Esophagus squamous epithelium (tissue), 5 donors: ENCODE measurements around the gene SPTSSA. TPM values are rescaled to one million over a fixed set of nuclear protein-coding genes. Genes with fewer than 3 reads are reported as not detected.

ENCODE experiments used
- DNase-seq: peaks from one replicate; lab custom pipeline; 2025; lab: John Stamatoyannopoulos, UW
- H3K27ac ChIP-seq, 4 donors: fragments of 200-600 bp; sonication (generic); one replicate each; pipeline ENCODE4 v1.5.1; 2016 to 2019; ENCODE audit warnings: mild to moderate bottlenecking in 1 of 4
- H3K27me3 ChIP-seq, 4 donors: fragments of 200-600 bp; sonication (generic); 1 replicate in 3 of 4; 2 replicates in 1 of 4; pipeline versions ENCODE4 v1.5.1 to v1.6.0; 2017 to 2021; ENCODE audit warnings: antibody characterized with exemption in 1 of 4
- H3K36me3 ChIP-seq, 3 donors: fragments of 200-600 bp; sonication (generic); one replicate each; pipeline ENCODE4 v1.5.1; 2016 to 2019
- H3K4me1 ChIP-seq, 3 donors: fragments of 200-600 bp; sonication (generic); one replicate each; pipeline ENCODE4 v1.5.1; 2017 to 2019
- H3K4me3 ChIP-seq, 4 donors: fragments of 200-600 bp; sonication (generic); 1 replicate in 3 of 4; 2 replicates in 1 of 4; pipeline ENCODE4 v1.5.1; 2016 to 2019; ENCODE audit warnings: mild to moderate bottlenecking in 2 of 4, moderate library complexity in 1 of 4
- H3K9me3 ChIP-seq, 3 donors: fragments of 200-600 bp; sonication (generic); one replicate each; pipeline ENCODE4 v1.5.1; 2016 to 2019
- POLR2A ChIP-seq, 4 donors: fragments of 450-650 bp; IDR thresholded peaks; one replicate each; pipeline ENCODE4 v1.6.1; 2017; ENCODE audit warnings: antibody characterized with exemption in 4 of 4, mild to moderate bottlenecking in 4 of 4, moderate library complexity in 3 of 4
- WGBS, 2 donors: methylation state at CpG; one replicate each; pipeline ENCODE4 v1.1.5; 2018; 5-methylcytosine and 5-hydroxymethylcytosine counted together
- intact Hi-C: fragments of 100-400 bp; cut with DNase I; formaldehyde crosslinking; loops from one replicate; pipeline ENCODE4 v1.15.0; 2022
- total RNA-seq, 4 donors: library from RNA; depleted of rRNA; stranded (reverse); fragments of >200 nt; gene quantifications; one replicate each; pipeline ENCODE4 v1.1.0, GENCODE V29; 2016
- TF ChIP-seq, protein P1 (sequence below), 6 experiments: fragments of 450-650 bp in 4 of 6; fragments of 200-600 bp in 2 of 6; sonication (generic) in 2 of 6; IDR thresholded peaks; one replicate each; pipeline ENCODE4 v1.5.1; 2016 to 2019; ENCODE audit warnings: antibody characterized with exemption in 6 of 6, mild to moderate bottlenecking in 4 of 6, moderate library complexity in 4 of 6
- donor health status: DM: yes; HTN: yes; CAD: no.

SPTSSA gene
- total RNA-seq, 4 donors from 2014 or later = 9.4 to 35.0 (median 17.3) TPM

DNA sequence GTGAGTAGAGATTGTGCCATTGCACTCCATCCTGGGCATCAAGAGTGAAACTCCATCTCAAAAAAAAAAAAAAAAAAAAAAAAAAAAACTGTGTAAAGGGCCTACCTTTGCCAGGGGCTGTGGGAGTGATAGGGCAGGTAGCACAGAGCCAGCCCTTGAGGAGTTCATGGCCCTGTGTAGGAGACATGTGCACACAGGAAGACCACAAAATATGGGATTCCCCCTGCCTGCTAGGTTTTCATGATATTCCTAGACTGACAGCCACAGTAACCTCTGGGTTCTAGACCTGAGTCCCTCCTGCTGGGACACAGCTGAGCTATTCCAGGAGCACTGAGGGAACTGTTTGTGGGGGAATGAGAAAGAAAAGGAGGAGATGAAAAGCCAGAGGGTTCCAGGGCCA is 8.3 kb upstream of the SPTSSA start:
- TF ChIP-seq, protein P1, sequence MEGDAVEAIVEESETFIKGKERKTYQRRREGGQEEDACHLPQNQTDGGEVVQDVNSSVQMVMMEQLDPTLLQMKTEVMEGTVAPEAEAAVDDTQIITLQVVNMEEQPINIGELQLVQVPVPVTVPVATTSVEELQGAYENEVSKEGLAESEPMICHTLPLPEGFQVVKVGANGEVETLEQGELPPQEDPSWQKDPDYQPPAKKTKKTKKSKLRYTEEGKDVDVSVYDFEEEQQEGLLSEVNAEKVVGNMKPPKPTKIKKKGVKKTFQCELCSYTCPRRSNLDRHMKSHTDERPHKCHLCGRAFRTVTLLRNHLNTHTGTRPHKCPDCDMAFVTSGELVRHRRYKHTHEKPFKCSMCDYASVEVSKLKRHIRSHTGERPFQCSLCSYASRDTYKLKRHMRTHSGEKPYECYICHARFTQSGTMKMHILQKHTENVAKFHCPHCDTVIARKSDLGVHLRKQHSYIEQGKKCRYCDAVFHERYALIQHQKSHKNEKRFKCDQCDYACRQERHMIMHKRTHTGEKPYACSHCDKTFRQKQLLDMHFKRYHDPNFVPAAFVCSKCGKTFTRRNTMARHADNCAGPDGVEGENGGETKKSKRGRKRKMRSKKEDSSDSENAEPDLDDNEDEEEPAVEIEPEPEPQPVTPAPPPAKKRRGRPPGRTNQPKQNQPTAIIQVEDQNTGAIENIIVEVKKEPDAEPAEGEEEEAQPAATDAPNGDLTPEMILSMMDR (IDR thresholded peaks at IDR 0.05) = no peak
- TF ChIP-seq POLR2A (IDR thresholded peaks at IDR 0.05) = no peak
- no peak overlapping the region for H3K4me3 ChIP-seq
- no peak overlapping the region for H3K27ac ChIP-seq
- intact Hi-C loops = no loop called here
- no peak for DNase-seq
- peaks cover 0 to 4% (median 0%) of the 10 kb centered on the region in 3 donors for H3K4me1 ChIP-seq
- no peaks in the 10 kb centered on the region for H3K9me3 ChIP-seq
- H3K36me3 ChIP-seq = no peaks in the 10 kb centered on the region
- H3K27me3 ChIP-seq = no peaks in the 10 kb centered on the region

DNA sequence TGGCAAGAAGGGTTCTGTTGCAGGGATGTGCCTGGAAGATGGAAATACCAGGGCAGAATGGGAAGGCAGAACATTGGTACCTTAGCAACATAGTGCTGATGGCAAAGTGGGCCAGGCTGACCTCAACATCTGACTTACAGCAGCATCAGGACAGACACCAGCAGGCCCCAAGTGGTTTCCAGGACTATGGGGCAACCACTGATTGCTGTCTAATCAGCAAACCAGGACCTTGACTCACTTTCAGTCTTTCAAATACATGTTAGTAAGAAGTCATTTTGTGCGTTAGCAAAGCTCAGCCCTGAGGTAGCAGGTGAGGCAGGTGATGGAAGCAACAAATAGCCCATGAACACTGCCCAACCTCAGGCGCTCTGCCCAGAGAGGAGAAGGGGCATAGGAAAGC is 4.7 kb upstream of the SPTSSA start:
- no peak overlapping the region for H3K27ac ChIP-seq
- intact Hi-C loops = no loop called here
- no peaks in the 10 kb centered on the region for H3K27me3 ChIP-seq
- TF ChIP-seq, protein P1 (IDR thresholded peaks at IDR 0.05) = no peak
- no peak for TF ChIP-seq POLR2A (IDR thresholded peaks at IDR 0.05)
- no peak overlapping the region for H3K4me3 ChIP-seq
- WGBS, 2 donors = 100% methylated on average over 1 of the region's 2 CpGs
- no peaks in the 10 kb centered on the region for H3K36me3 ChIP-seq
- no peak for DNase-seq
- H3K4me1 ChIP-seq = peaks cover 0 to 17% (median 3%) of the 10 kb centered on the region in 3 donors
- no peaks in the 10 kb centered on the region for H3K9me3 ChIP-seq

DNA sequence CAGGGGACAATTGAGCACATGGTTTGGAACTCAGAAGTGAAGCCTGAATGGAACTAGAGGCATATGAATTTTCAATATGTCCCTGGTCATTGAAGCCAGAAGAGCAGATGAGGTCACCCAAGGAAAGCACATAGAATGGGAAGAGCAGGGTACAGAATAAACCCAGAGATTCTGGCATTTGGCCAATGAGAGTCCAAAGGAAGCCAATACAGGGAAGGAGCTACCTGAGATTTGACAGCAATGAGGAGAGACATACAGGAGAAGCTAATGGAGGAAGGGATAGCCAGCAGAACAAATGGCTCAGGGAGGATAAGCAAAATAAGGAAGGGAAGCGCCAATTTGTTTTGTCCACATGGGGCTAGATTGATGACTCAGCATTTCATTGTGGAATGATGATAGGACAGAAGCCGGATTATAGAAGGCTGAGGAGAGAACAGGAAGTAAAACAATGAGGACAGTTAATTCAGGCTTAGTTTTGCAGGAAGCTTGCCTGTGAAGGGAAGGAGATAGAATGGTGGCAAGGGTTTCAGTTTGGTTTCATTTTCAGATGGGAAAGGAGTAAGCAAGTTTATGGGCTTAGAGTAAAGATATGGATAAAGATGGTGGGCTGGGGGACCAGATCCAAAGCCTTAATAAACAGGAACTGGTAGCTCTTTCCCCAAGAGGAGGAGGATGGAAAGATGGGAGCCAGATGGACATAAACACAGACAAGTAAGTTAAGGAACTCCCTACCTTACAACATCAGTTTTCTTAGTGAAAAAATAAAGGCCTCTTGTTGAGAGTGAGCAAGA is 3.2 kb upstream of the SPTSSA start:
- Histone ChIP-seq H3K9me3 (no peaks in the 10 kb centered on the region), H3K36me3 (no peaks in the 10 kb centered on the region), H3K27ac (peak overlapping the region in 3 of 4 donors; percentile 9 to 30 (median 25)), H3K4me1 (peaks cover 0 to 30% (median 11%) of the 10 kb centered on the region in 3 donors), H3K27me3 (no peaks in the 10 kb centered on the region), H3K4me3 (no peak overlapping the region)
- TF ChIP-seq POLR2A (IDR thresholded peaks at IDR 0.05) = no peak
- TF ChIP-seq, protein P1 (IDR thresholded peaks at IDR 0.05) = no peak
- intact Hi-C loops = no loop called here
- WGBS, 2 donors = 20 to 22% methylated on average over 2 of the region's 2 CpGs
- no peak for DNase-seq

DNA sequence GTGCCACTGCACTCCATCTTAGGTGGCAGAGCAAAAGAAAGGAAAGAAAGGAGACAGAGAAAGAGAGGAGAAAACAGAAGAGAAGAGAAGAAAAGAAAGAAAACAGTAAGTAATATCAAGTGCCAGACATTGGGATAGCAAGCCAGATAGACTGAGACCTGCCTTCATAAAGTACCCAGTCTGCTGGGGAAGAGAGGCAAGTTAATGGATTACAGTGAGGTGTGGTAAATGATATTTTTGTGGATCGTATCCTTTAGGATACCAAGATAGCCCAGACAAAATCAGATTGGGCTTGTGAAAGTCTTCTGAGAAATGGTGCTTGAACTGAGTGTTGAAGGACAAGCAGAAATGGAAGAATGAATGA is 1.5 kb upstream of the SPTSSA start:
- no peaks in the 10 kb centered on the region for H3K27me3 ChIP-seq
- 76 to 88% methylated on average over 1 of the region's 1 CpG for WGBS, 2 donors
- TF ChIP-seq, protein P1 (IDR thresholded peaks at IDR 0.05) = no peak
- TF ChIP-seq POLR2A (IDR thresholded peaks at IDR 0.05) = no peak
- peaks cover 0 to 40% (median 11%) of the 10 kb centered on the region in 3 donors for H3K4me1 ChIP-seq
- no peaks in the 10 kb centered on the region for H3K9me3 ChIP-seq
- no peak overlapping the region for H3K27ac ChIP-seq
- no peak for DNase-seq
- no peaks in the 10 kb centered on the region for H3K36me3 ChIP-seq
- intact Hi-C loops = no loop called here
- H3K4me3 ChIP-seq = no peak overlapping the region

DNA sequence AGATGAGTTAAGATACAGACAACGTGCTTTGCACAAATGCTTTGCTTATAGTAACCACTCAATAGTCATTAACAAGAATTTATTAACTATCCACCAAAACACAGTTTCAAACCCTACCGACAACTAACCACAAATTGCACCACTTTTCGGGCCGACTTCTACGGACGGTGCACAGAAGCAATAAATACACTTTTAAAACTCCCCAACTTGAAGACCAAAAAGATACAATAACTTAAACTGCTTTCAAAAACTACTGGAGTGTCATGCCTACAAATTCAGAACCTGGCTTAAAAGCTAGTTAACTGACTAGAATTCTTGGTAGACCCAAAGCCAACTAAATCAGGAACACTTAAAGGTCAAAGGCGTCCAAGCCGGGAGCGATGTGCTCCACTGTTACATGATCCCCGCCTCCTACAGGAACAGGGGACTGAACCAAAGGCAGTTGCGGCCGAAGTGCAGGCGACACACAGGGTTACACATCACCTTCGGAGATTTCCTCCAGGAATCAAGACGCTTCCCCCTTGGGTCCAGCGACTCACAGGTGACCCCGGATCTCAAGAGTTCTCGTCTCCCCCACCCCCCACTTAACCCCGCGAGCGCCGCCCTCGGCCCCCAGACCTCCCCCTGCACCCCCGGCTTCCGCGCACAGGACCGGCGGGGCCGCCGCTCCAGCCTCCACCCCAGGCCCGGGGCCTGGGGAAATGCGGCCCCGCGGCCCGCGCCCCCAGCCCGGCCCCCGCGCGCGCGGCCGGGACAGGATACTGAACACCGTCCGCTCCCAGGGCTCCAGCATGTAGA is 507 bp downstream of the SPTSSA start:
- intact Hi-C loops = no loop called here
- H3K27me3 ChIP-seq = no peaks in the 10 kb centered on the region
- H3K9me3 ChIP-seq = no peaks in the 10 kb centered on the region
- no peak for TF ChIP-seq POLR2A (IDR thresholded peaks at IDR 0.05)
- TF ChIP-seq, protein P1 (IDR thresholded peaks at IDR 0.05) = no peak
- H3K27ac ChIP-seq = peak overlapping the region; percentile 93 to 98 (median 97)
- 0 to 1% methylated on average over 15 to 18 of the region's 45 CpGs for WGBS, 2 donors
- peaks cover 0 to 40% (median 11%) of the 10 kb centered on the region in 3 donors for H3K4me1 ChIP-seq
- DNase-seq = no peak
- H3K4me3 ChIP-seq = peak overlapping the region; percentile 77 to 93 (median 88)
- H3K36me3 ChIP-seq = peaks cover 0 to 2% (median under 1%) of the 10 kb centered on the region in 3 donors
